ENCODE results near the gene LIF. TPM values are rescaled to one million over a fixed set of nuclear protein-coding genes. Genes with fewer than 3 reads are reported as not detected.

The LIF gene
- total RNA-seq, 4 donors from 2014 or later = 4.0 to 5.2 (median 4.4) TPM

DNA sequence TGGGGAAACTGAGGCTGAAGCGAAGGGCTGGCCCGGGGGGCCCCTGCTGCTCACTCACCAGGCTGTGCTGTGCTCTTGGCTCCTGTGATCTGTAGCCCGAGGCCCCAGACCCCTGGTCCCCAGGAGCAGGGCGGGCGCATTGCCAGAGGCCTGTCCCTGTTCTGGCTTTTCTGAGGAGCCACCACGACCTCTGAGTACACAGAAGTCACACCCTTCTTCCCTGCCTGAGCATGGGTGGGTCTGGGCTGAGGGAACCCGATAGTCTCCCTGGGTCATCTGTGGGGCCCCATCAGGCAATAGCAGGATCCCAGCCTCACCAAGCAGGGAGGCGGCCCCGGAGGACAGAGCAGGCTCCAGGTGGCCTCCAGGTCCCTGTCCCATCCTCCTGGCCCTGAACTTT lies 37.6 kb upstream of the LIF start:
- 80 to 85% methylated on average over 2 to 8 of the region's 9 CpGs for WGBS, 2 donors (ENCODE audit: low coverage in 1 of 2)
- Histone ChIP-seq H3K9me3 (no peaks in the 10 kb centered on the region), H3K27me3 (no peaks in the 10 kb centered on the region), H3K4me3 (no peak overlapping the region), H3K36me3 (no peaks in the 10 kb centered on the region), H3K4me1 (peaks cover 9 to 24% (median 13%) of the 10 kb centered on the region in 4 donors), H3K27ac (no peak overlapping the region)
- in situ Hi-C loops (cut with MboI; ENCODE audit: low pct_ligation_motif_present in 1 of 4, low pct_unique_long_range_greater_than_20kb in 1 of 4, low sequenced_read_pairs in 3 of 4) = loop anchor here in 2 of 4 donors (10.0 to 25.0 kb wide), 2 partner anchors 101 to 103 kb away; partner anchors contain the start of genes RNF215 (in 2 of the 2) and SEC14L2 (in 1 of the 2)
- no peak for TF ChIP-seq POLR2AphosphoS5 (IDR thresholded peaks at IDR 0.05)
- no peak for TF ChIP-seq POLR2A (IDR thresholded peaks at IDR 0.05)
- TF ChIP-seq EP300 (IDR thresholded peaks at IDR 0.05; ENCODE audit: low read depth) = no peak
- TF ChIP-seq, protein P1, sequence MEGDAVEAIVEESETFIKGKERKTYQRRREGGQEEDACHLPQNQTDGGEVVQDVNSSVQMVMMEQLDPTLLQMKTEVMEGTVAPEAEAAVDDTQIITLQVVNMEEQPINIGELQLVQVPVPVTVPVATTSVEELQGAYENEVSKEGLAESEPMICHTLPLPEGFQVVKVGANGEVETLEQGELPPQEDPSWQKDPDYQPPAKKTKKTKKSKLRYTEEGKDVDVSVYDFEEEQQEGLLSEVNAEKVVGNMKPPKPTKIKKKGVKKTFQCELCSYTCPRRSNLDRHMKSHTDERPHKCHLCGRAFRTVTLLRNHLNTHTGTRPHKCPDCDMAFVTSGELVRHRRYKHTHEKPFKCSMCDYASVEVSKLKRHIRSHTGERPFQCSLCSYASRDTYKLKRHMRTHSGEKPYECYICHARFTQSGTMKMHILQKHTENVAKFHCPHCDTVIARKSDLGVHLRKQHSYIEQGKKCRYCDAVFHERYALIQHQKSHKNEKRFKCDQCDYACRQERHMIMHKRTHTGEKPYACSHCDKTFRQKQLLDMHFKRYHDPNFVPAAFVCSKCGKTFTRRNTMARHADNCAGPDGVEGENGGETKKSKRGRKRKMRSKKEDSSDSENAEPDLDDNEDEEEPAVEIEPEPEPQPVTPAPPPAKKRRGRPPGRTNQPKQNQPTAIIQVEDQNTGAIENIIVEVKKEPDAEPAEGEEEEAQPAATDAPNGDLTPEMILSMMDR (IDR thresholded peaks at IDR 0.05) = no peak
- intact Hi-C loops (cut with DNase I; ENCODE audit: low total_unique reads) = no loop called here
- no peak for DNase-seq

DNA sequence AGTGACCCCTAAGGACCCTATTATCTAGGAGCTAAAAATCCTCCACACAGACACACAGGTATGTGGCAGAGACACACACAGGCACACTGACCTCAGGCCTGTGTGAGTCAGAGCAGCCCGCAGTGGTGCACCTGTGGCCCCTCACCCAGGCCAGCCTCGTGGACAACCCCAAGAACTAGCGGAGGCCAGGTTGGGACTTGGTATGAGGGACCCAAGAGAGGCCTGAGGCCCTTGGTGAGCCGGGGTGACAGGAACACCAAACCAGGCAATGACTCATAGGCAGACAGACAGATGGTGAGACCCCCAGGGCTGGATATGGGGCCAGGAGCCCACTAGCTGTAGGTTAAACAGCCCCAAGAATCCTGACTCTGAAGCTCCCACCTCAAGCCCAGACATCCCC lies 36.8 kb upstream of the LIF start:
- TF ChIP-seq POLR2AphosphoS5 (IDR thresholded peaks at IDR 0.05) = no peak
- TF ChIP-seq EP300 (IDR thresholded peaks at IDR 0.05; ENCODE audit: low read depth) = no peak
- Histone ChIP-seq H3K27me3 (no peaks in the 10 kb centered on the region), H3K4me3 (no peak overlapping the region), H3K4me1 (peaks cover 6 to 17% (median 11%) of the 10 kb centered on the region in 4 donors), H3K9me3 (no peaks in the 10 kb centered on the region), H3K27ac (no peak overlapping the region), H3K36me3 (no peaks in the 10 kb centered on the region)
- no peak for DNase-seq
- in situ Hi-C loops (cut with MboI; ENCODE audit: low pct_ligation_motif_present in 1 of 4, low pct_unique_long_range_greater_than_20kb in 1 of 4, low sequenced_read_pairs in 3 of 4) = loop anchor here in 2 of 4 donors (10.0 to 25.0 kb wide), 2 partner anchors 101 to 104 kb away; partner anchors contain the start of genes RNF215 (in 2 of the 2) and SEC14L2 (in 1 of the 2)
- intact Hi-C loops (cut with DNase I; ENCODE audit: low total_unique reads) = no loop called here
- 79% methylated on average over 4 of the region's 4 CpGs; no CpG with 5 or more reads in 1 of the 2 donors for WGBS, 2 donors (ENCODE audit: low coverage in 1 of 2)

DNA sequence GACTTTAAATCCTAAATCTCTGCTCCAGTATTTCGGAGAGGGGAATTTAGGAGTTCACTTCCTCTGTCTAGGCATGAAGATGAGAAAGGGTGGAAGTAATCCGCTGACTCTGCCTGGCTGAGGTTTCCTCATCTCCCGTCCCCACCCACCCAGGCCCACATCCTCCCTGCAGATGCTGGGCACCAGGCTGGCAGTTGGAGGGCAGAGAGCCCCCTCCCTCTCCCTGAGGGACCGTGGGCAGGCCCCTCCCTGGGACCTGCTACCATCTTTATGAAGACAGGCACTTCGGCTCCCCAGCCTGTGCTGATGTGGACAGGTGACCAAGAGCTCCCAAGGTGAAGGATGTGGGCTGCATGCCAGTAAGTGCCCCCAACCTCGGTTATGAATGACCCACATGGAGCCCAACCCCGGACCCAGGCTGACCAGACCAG lies 36.1 kb upstream of the LIF start:
- 65% methylated on average over 7 of the region's 7 CpGs; no CpG with 5 or more reads in 1 of the 2 donors for WGBS, 2 donors (ENCODE audit: low coverage in 1 of 2)
- intact Hi-C loops (cut with DNase I; ENCODE audit: low total_unique reads) = no loop called here

DNA sequence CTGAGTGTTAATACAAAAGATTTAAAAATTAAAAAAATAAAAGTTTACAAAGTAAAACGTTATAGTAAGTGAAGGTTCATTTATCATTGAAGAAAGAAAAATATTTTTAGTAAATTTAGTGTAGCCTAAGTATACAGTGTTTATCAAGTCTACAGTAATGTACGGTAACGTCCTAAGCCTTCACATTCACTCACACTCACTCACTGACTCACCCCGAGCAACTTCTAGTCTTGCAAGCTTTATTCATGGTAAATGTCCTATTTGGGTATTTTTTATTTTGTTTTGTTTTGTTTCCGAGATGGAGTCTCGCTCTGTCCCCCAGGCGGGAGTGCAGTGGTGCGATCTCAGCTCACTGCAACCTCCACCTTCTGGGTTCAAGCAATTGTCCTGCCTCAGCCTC lies 33.9 kb upstream of the LIF start:
- in situ Hi-C loops (cut with MboI; ENCODE audit: low pct_ligation_motif_present in 1 of 4, low pct_unique_long_range_greater_than_20kb in 1 of 4, low sequenced_read_pairs in 3 of 4) = loop anchor here in 2 of 4 donors (10.0 to 25.0 kb wide), 2 partner anchors 104 to 107 kb away; partner anchors contain the start of genes RNF215 (in 2 of the 2) and SEC14L2 (in 1 of the 2)
- Histone ChIP-seq H3K27me3 (no peaks in the 10 kb centered on the region), H3K27ac (no peak overlapping the region), H3K4me1 (peaks cover 6 to 14% (median 9%) of the 10 kb centered on the region in 4 donors), H3K4me3 (no peak overlapping the region), H3K9me3 (no peaks in the 10 kb centered on the region), H3K36me3 (no peaks in the 10 kb centered on the region)
- DNase-seq = no peak
- WGBS, 2 donors (ENCODE audit: low coverage in 1 of 2) = 66 to 82% methylated on average over 4 to 8 of the region's 8 CpGs
- TF ChIP-seq, protein P1 (IDR thresholded peaks at IDR 0.05) = no peak
- TF ChIP-seq POLR2AphosphoS5 (IDR thresholded peaks at IDR 0.05) = no peak
- no peak for TF ChIP-seq EP300 (IDR thresholded peaks at IDR 0.05; ENCODE audit: low read depth)
- intact Hi-C loops (cut with DNase I; ENCODE audit: low total_unique reads) = no loop called here

More for the DNA sequence above, 36.1 kb upstream of the LIF start:
- in situ Hi-C loops (cut with MboI; ENCODE audit: low pct_ligation_motif_present in 1 of 4, low pct_unique_long_range_greater_than_20kb in 1 of 4, low sequenced_read_pairs in 3 of 4) = loop anchor here in 2 of 4 donors (10.0 to 25.0 kb wide), 2 partner anchors 102 to 105 kb away; partner anchors contain the start of genes RNF215 (in 2 of the 2) and SEC14L2 (in 1 of the 2)
- H3K27me3 ChIP-seq = no peaks in the 10 kb centered on the region
- TF ChIP-seq POLR2A (IDR thresholded peaks at IDR 0.05) = no peak
- no peak for TF ChIP-seq POLR2AphosphoS5 (IDR thresholded peaks at IDR 0.05)
- TF ChIP-seq EP300 (IDR thresholded peaks at IDR 0.05; ENCODE audit: low read depth) = no peak
- TF ChIP-seq, protein P1 (IDR thresholded peaks at IDR 0.05) = no peak
- H3K9me3 ChIP-seq = no peaks in the 10 kb centered on the region
- no peak overlapping the region for H3K4me3 ChIP-seq
- H3K36me3 ChIP-seq = no peaks in the 10 kb centered on the region
- no peak overlapping the region for H3K27ac ChIP-seq
- peaks cover 6 to 12% (median 11%) of the 10 kb centered on the region in 4 donors for H3K4me1 ChIP-seq
- DNase-seq = no peak
